ENCODE measurements around the gene ZC3H13.

DNA sequence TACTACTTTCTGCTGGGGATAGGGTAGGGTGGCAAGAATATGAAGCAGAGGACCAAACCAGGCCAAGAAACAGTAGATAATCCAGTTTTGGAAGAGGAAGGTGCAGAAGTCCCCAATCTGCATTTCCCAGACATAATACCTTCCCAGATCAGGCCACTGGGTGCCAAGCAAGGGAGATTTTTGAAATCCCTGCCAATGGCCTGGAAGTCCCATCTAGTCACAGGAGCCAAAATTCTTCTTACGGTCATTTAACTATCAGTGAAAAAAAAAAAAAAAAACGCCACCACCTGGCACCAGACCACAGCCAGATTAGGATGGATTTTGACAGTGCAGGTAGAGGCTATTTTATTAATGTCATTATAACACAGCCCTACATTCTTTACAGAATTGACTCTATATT is 57.8 kb downstream of the ZC3H13 start:
- TF ChIP-seq TAF1 (IDR thresholded peaks at IDR 0.05; ENCODE audit: low read depth, low read length) = no peak
- TF ChIP-seq SP1 (IDR thresholded peaks at IDR 0.05; ENCODE audit: low read depth, low read length) = no peak
- no peak for TF ChIP-seq RXRA (IDR thresholded peaks at IDR 0.05; ENCODE audit: insufficient read depth, low read depth, low read length)
- no peak for TF ChIP-seq GABPA (IDR thresholded peaks at IDR 0.05; ENCODE audit: borderline replicate concordance, insufficient read depth, low read length)
- TF ChIP-seq, protein P1, sequence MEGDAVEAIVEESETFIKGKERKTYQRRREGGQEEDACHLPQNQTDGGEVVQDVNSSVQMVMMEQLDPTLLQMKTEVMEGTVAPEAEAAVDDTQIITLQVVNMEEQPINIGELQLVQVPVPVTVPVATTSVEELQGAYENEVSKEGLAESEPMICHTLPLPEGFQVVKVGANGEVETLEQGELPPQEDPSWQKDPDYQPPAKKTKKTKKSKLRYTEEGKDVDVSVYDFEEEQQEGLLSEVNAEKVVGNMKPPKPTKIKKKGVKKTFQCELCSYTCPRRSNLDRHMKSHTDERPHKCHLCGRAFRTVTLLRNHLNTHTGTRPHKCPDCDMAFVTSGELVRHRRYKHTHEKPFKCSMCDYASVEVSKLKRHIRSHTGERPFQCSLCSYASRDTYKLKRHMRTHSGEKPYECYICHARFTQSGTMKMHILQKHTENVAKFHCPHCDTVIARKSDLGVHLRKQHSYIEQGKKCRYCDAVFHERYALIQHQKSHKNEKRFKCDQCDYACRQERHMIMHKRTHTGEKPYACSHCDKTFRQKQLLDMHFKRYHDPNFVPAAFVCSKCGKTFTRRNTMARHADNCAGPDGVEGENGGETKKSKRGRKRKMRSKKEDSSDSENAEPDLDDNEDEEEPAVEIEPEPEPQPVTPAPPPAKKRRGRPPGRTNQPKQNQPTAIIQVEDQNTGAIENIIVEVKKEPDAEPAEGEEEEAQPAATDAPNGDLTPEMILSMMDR (IDR thresholded peaks at IDR 0.05; ENCODE audit: control extremely low read depth in 1 of 3, insufficient read depth in 1 of 3, low read depth in 1 of 3, low read length in 3 of 3) = no peak
- TF ChIP-seq RAD21 (IDR thresholded peaks at IDR 0.05 in 1 of 2, conservative IDR thresholded peaks at IDR 0.05 in 1 of 2; ENCODE audit: low read depth in 2 of 2, low read length in 2 of 2) = no peak
- no peak for TF ChIP-seq POLR2A (IDR thresholded peaks at IDR 0.05; ENCODE audit: control extremely low read depth in 1 of 2, low read depth in 2 of 2, low read length in 2 of 2)

All from H1 (cell line).